HG03108 (cell line): Measurements from ENCODE around the gene SLC38A11.
"Not testable (repeated sequence)": the region's sequence is repeated elsewhere in the genome, so short reads cannot be mapped to it uniquely, and the experiment has no call there.

Source experiments
- ATAC-seq: cut with Tn5 transposase; IDR thresholded peaks from one replicate; pipeline ENCODE4 v1.9.1; 2021; ENCODE audit warnings: moderate library complexity; ENCODE audit not compliant: unreplicated experiment

Gene SLC38A11

GRCh38 chr2:164881524-164881923 is 73.8 kb downstream of the SLC38A11 start:
- no peak for ATAC-seq

GRCh38 chr2:164879901-164880535 is 75.3 kb downstream of the SLC38A11 start:
- ATAC-seq = no peak

GRCh38 chr2:164877927-164878326 is 77.4 kb downstream of the SLC38A11 start:
- no peak for ATAC-seq

GRCh38 chr2:164877169-164877568 is 78.2 kb downstream of the SLC38A11 start:
- no peak for ATAC-seq

GRCh38 chr2:164875334-164876205 is 79.8 kb downstream of the SLC38A11 start:
- no peak for ATAC-seq

- no peak for ATAC-seq
Measured at GRCh38 chr2:164873210-164873908, 82.0 kb downstream of the SLC38A11 start.

- no peak for ATAC-seq
Measured at GRCh38 chr2:164871404-164871803, 83.9 kb downstream of the SLC38A11 start.

- ATAC-seq = no peak
Measured at GRCh38 chr2:164869420-164869772, 85.9 kb downstream of the SLC38A11 start.

GRCh38 chr2:164868563-164869419 is 86.5 kb downstream of the SLC38A11 start:
- ATAC-seq = no peak

- ATAC-seq = no peak
Measured at GRCh38 chr2:164867779-164868397, 87.4 kb downstream of the SLC38A11 start.

- not testable (repeated sequence) for ATAC-seq
Measured at GRCh38 chr2:164866381-164866780, 88.9 kb downstream of the SLC38A11 start.

- no peak for ATAC-seq
Measured at GRCh38 chr2:164860694-164861042, 94.7 kb downstream of the SLC38A11 start.

- ATAC-seq = not testable (repeated sequence)
Measured at GRCh38 chr2:164859906-164860693, 95.2 kb downstream of the SLC38A11 start.

GRCh38 chr2:164859251-164859818 is 96.0 kb downstream of the SLC38A11 start:
- ATAC-seq = no peak

GRCh38 chr2:164852086-164852485 is 103.2 kb downstream of the SLC38A11 start:
- ATAC-seq = no peak

GRCh38 chr2:164850235-164850634 is 105.1 kb downstream of the SLC38A11 start:
- no peak for ATAC-seq

GRCh38 chr2:164849506-164849905 is 105.8 kb downstream of the SLC38A11 start:
- ATAC-seq = no peak

GRCh38 chr2:164847981-164848741 is 107.2 kb downstream of the SLC38A11 start:
- no peak for ATAC-seq

GRCh38 chr2:164847291-164847690 is 108.0 kb downstream of the SLC38A11 start:
- no peak for ATAC-seq
